Measurements from ENCODE around the gene CFAP73. TPM values are rescaled to one million over a fixed set of nuclear protein-coding genes. Genes with fewer than 3 reads are reported as not detected.

CFAP73 gene
- total RNA-seq, 2 donors from 2014 or later: not detected

DNA sequence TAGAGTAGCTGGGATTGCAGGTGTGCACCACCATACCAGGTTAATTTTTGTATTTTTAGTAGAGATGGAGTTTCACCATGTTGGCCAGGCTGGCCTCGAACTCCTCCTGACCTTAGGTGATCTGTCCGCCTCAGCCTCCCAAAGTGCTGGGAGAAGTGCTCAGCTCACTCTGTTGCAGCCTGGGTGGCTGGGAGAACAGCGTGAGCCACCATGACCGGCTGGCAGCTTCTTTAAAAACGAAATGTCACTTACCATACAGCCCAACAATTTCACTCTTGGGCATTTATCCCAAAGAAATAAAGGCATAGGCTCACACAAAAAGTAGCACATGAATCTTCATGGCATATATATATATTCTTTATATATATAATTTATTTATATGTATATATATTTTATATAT lies 4.7 kb upstream of the CFAP73 start:
- H3K27ac ChIP-seq (ENCODE audit: low read depth, low read length): no peak overlapping the region
- H3K27me3 ChIP-seq (ENCODE audit: control insufficient read depth, insufficient read depth, low read length, poor library complexity, severe bottlenecking): peaks cover under 1% of the 10 kb centered on the region
- no peak for DNase-seq
- no peak overlapping the region for H3K9ac ChIP-seq (ENCODE audit: extremely low read depth, low read length, poor library complexity, severe bottlenecking)
- TF ChIP-seq, protein P1, sequence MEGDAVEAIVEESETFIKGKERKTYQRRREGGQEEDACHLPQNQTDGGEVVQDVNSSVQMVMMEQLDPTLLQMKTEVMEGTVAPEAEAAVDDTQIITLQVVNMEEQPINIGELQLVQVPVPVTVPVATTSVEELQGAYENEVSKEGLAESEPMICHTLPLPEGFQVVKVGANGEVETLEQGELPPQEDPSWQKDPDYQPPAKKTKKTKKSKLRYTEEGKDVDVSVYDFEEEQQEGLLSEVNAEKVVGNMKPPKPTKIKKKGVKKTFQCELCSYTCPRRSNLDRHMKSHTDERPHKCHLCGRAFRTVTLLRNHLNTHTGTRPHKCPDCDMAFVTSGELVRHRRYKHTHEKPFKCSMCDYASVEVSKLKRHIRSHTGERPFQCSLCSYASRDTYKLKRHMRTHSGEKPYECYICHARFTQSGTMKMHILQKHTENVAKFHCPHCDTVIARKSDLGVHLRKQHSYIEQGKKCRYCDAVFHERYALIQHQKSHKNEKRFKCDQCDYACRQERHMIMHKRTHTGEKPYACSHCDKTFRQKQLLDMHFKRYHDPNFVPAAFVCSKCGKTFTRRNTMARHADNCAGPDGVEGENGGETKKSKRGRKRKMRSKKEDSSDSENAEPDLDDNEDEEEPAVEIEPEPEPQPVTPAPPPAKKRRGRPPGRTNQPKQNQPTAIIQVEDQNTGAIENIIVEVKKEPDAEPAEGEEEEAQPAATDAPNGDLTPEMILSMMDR (conservative IDR thresholded peaks at IDR 0.05): no peak
- peaks cover 2% of the 10 kb centered on the region for H3K4me1 ChIP-seq (ENCODE audit: control insufficient read depth, insufficient read depth, low read length)
- H3K4me3 ChIP-seq (ENCODE audit: low read length): no peak overlapping the region
- Mint-ChIP-seq H3K36me3 (ENCODE audit: low read depth) (no peaks in the 10 kb centered on the region), H3K9me3 (peaks cover 10% of the 10 kb centered on the region), H3K4me1 (peaks cover 3% of the 10 kb centered on the region), H3K27me3 (ENCODE audit: insufficient read depth) (peaks cover 10% of the 10 kb centered on the region), H3K27ac (no peak overlapping the region), H3K4me3 (no peak overlapping the region)
- peaks cover 5% of the 10 kb centered on the region for H3K9me3 ChIP-seq (ENCODE audit: control insufficient read depth, low read length)
- no peaks in the 10 kb centered on the region for H3K36me3 ChIP-seq (ENCODE audit: control insufficient read depth, insufficient read depth, low read length)
- WGBS, 2 experiments (ENCODE audit: insufficient coverage in 1 of 2, insufficient read length in 1 of 2): 84 to 100% methylated on average over 2 to 5 of the region's 5 CpGs

DNA sequence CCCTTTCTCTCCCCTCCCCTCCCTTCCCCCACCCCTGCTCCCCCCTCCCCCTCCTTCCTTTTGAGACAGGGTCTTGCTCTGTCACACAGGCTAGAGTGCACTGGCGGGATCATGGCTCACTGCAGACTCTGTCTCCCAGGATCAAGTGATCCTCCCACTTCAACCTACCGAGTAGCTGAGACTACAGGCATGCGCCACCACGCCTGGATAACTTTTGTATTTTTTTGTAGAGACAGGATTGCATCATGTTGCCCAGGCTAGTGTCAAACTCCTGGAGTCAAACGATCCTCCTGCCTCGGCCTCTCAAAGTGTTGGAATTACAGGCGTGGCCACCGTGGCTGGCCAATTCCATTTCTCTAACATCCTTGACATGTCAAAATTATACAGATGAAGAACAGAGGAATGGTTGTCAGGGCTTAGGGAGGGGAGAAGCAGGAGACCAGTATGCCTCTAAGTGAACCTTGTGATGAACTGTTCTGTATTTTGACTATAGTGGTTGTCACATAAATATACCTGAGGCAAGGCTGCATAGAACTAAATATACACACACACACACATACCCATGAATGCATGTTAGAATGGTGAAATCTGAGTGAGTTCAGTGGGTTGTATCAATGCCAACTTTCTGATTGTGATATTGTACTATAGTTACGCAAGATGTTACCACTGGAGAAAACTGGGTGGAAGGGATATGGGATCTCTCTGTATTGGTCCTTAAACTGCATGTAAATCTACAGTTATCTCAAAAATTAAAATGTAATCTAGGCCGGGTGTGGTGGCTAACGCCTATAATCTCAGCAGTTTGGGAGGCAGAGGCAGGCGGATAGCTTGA lies 3.6 kb upstream of the CFAP73 start:
- Histone ChIP-seq H3K36me3 (ENCODE audit: control insufficient read depth, insufficient read depth, low read length) (no peaks in the 10 kb centered on the region), H3K27me3 (ENCODE audit: control insufficient read depth, insufficient read depth, low read length, poor library complexity, severe bottlenecking) (peaks cover 10% of the 10 kb centered on the region), H3K4me1 (ENCODE audit: control insufficient read depth, insufficient read depth, low read length) (peaks cover 2% of the 10 kb centered on the region), H3K9ac (ENCODE audit: extremely low read depth, low read length, poor library complexity, severe bottlenecking) (no peak overlapping the region), H3K4me3 (ENCODE audit: low read length) (no peak overlapping the region), H3K9me3 (ENCODE audit: control insufficient read depth, low read length) (peaks cover 5% of the 10 kb centered on the region), H3K27ac (ENCODE audit: low read depth, low read length) (no peak overlapping the region)
- WGBS, 2 experiments (ENCODE audit: insufficient coverage in 1 of 2, insufficient read length in 1 of 2): 70 to 88% methylated on average over 5 to 12 of the region's 12 CpGs
- TF ChIP-seq, protein P1 (conservative IDR thresholded peaks at IDR 0.05): no peak
- peaks cover 5% of the 10 kb centered on the region for H3K4me1 Mint-ChIP-seq
- DNase-seq: no peak
- H3K9me3 Mint-ChIP-seq: peaks cover 10% of the 10 kb centered on the region
- no peak overlapping the region for H3K27ac Mint-ChIP-seq
- H3K27me3 Mint-ChIP-seq (ENCODE audit: insufficient read depth): peaks cover 20% of the 10 kb centered on the region
- no peaks in the 10 kb centered on the region for H3K36me3 Mint-ChIP-seq (ENCODE audit: low read depth)
- H3K4me3 Mint-ChIP-seq: no peak overlapping the region

DNA sequence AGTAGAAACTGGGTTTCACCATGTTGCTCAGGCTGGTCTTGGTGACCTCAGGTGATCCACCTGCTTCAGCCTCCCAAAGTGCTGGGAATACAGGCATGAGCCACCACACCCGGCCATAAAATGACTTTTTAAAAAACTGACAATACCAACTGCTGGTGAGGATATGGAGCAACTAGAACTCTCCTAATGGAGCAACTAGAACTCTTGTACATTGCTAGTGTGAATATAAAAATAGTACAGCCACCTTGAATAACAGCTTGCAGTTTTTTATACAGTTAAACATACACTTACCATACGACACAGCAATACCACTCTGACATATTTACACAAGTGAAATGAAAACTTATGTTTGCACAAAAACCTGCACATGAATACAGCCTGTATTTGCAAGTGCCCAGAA lies 2.5 kb upstream of the CFAP73 start:
- Mint-ChIP-seq H3K36me3 (ENCODE audit: low read depth) (no peaks in the 10 kb centered on the region), H3K9me3 (peaks cover 10% of the 10 kb centered on the region), H3K4me1 (peaks cover 5% of the 10 kb centered on the region), H3K27ac (no peak overlapping the region), H3K4me3 (no peak overlapping the region), H3K27me3 (ENCODE audit: insufficient read depth) (peaks cover 26% of the 10 kb centered on the region)
- Histone ChIP-seq H3K9ac (ENCODE audit: extremely low read depth, low read length, poor library complexity, severe bottlenecking) (no peak overlapping the region), H3K4me3 (ENCODE audit: low read length) (no peak overlapping the region), H3K9me3 (ENCODE audit: control insufficient read depth, low read length) (peaks cover 5% of the 10 kb centered on the region), H3K27ac (ENCODE audit: low read depth, low read length) (no peak overlapping the region), H3K36me3 (ENCODE audit: control insufficient read depth, insufficient read depth, low read length) (no peaks in the 10 kb centered on the region), H3K4me1 (ENCODE audit: control insufficient read depth, insufficient read depth, low read length) (peaks cover 2% of the 10 kb centered on the region), H3K27me3 (ENCODE audit: control insufficient read depth, insufficient read depth, low read length, poor library complexity, severe bottlenecking) (peaks cover 21% of the 10 kb centered on the region)
- WGBS, 2 experiments (ENCODE audit: insufficient coverage in 1 of 2, insufficient read length in 1 of 2): 93 to 96% methylated on average over 2 of the region's 2 CpGs
- TF ChIP-seq, protein P1 (conservative IDR thresholded peaks at IDR 0.05): no peak
- DNase-seq: no peak

Measured in endodermal cell (in vitro differentiated cells).